K562 (cell line): Measurements from ENCODE around the gene C1orf50. TPM values are rescaled to one million over a fixed set of nuclear protein-coding genes. Genes with fewer than 3 reads are reported as not detected.

Experiments used
- ATAC-seq: fragments of 200-7000 bp; cut with Tn5 transposase; 3 replicates; pipeline ENCODE4 v1.9.1; 2020; ENCODE audit warnings: moderate library complexity
- BruUV-seq: library from RNA; stranded (reverse); fragments of 400-500 nt; replicated peaks from 2 replicates; lab custom pipeline; 2021; lab: Mats Ljungman, UMichigan
- CTCF ChIA-PET: fragments of 300-600 bp; formaldehyde crosslinking; extraction: SDS; loops from one replicate; lab custom pipeline; 2021; ENCODE audit warnings: low intra/inter-chr PET ratio; lab: Yijun Ruan, JAX
- POLR2A ChIA-PET: fragments of 300-600, 350-650 bp; sonication (Branson Sonifier 250); formaldehyde crosslinking; extraction: SDS; loops from one replicate; lab custom pipeline; 2021; ENCODE audit warnings: antibody characterized with exemption, inconsistent platforms; lab: Yijun Ruan, JAX
- DNase-seq, 4 experiments: peaks; one replicate each; pipeline versions ENCODE4 v3.0.0 to v3.0.0-alpha.2; 2011 to 2018; ENCODE audit warnings: low spot score in 3 of 4, mixed read lengths in 3 of 4; ENCODE audit errors: extremely low read depth in 1 of 4
- FAIRE-seq: peaks from 2 replicates; lab custom pipeline; 2011; peaks lifted over from hg19 to GRCh38; lab: Jason Lieb, UNC
- H2AFZ ChIP-seq: 2 replicates; pipeline ENCODE4 v1.6.0; 2011; ENCODE audit warnings: low read depth, low read length, control low read depth, inconsistent platforms
- H3K27ac ChIP-seq: fragments of 200-600 bp; 3 replicates; pipeline ENCODE4 v1.8.0; 2011; ENCODE audit warnings: low read depth, mild to moderate bottlenecking, control low read depth, inconsistent platforms, low read length, moderate library complexity, mixed read lengths; ENCODE audit errors: extremely low read depth
- H3K27me3 ChIP-seq, 2 experiments: fragments of 300-600 bp in 1 of 2; 2 replicates in 1 of 2; 3 replicates in 1 of 2; pipeline versions ENCODE4 v1.6.0 to v1.8.0; 2011; ENCODE audit warnings: inconsistent platforms in 2 of 2, low read length in 2 of 2, mild to moderate bottlenecking in 1 of 2, mixed read lengths in 1 of 2, moderate library complexity in 1 of 2; ENCODE audit not compliant: control insufficient read depth in 2 of 2, insufficient read depth in 2 of 2
- H3K36me3 ChIP-seq: fragments of 300-600 bp; 3 replicates; pipeline ENCODE4 v1.8.0; 2011; ENCODE audit warnings: mild to moderate bottlenecking, low read length, inconsistent platforms; ENCODE audit not compliant: control insufficient read depth, insufficient read depth
- H3K4me1 ChIP-seq, 2 experiments: fragments of 200-600 bp in 1 of 2; replicated peaks in 1 of 2; 2 replicates in 1 of 2; 3 replicates in 1 of 2; pipeline versions ENCODE4 v1.5.1 to v1.8.0; 2011; ENCODE audit warnings: inconsistent platforms in 2 of 2, low read length in 2 of 2, mild to moderate bottlenecking in 1 of 2, mixed read lengths in 1 of 2, moderate library complexity in 1 of 2; ENCODE audit not compliant: control insufficient read depth in 2 of 2, insufficient read depth in 2 of 2
- H3K4me2 ChIP-seq: 2 replicates; pipeline ENCODE4 v1.6.1; 2011; ENCODE audit warnings: low read length, control low read depth, inconsistent platforms, mixed read lengths; ENCODE audit not compliant: insufficient read depth
- H3K4me3 ChIP-seq: fragments of 200-600 bp; sonication (generic), shearing (Covaris generic); 2 replicates; pipeline ENCODE4 v1.5.1; 2016; ENCODE audit warnings: control low read depth, inconsistent platforms
- H3K79me2 ChIP-seq: fragments of 200-600 bp; 3 replicates; pipeline ENCODE4 v1.8.0; 2011; ENCODE audit warnings: low read length, inconsistent platforms; ENCODE audit not compliant: control insufficient read depth, insufficient read depth
- H3K9ac ChIP-seq, 2 experiments: 2 replicates each; pipeline versions ENCODE4 v1.6.0 to v1.6.1; 2011; ENCODE audit warnings: low read depth in 2 of 2, low read length in 2 of 2, control low read depth in 1 of 2, inconsistent platforms in 1 of 2, mild to moderate bottlenecking in 1 of 2, mixed read lengths in 1 of 2; ENCODE audit not compliant: insufficient read depth in 1 of 2
- H3K9me1 ChIP-seq: one replicate; pipeline ENCODE4 v1.6.0; 2011; ENCODE audit warnings: inconsistent platforms, mild to moderate bottlenecking, low read length, moderate library complexity; ENCODE audit not compliant: control insufficient read depth, insufficient read depth
- H3K9me3 ChIP-seq: replicated peaks from 2 replicates; pipeline ENCODE4 v1.5.1; 2011; ENCODE audit warnings: low read depth, low read length, inconsistent platforms; ENCODE audit not compliant: control insufficient read depth, insufficient read depth
- H4K20me1 ChIP-seq: replicated peaks from 2 replicates; pipeline ENCODE4 v1.6.1; 2011; ENCODE audit warnings: low read length, inconsistent platforms, mixed read lengths; ENCODE audit not compliant: control insufficient read depth, insufficient read depth
- WGBS: fragments of 100-300 bp; shearing (Covaris generic); methylation state at CpG from one replicate; pipeline ENCODE4 v1.1.6; 2016; ENCODE audit warnings: low coverage, mixed read lengths; ENCODE audit not compliant: insufficient coverage; ENCODE audit errors: missing lambda C conversion rate; 5-methylcytosine and 5-hydroxymethylcytosine counted together
- in situ Hi-C: fragments of 300-500 bp; cut with MboI; formaldehyde crosslinking; loops from 4 replicates; pipeline ENCODE4 v1.15.0; 2018; ENCODE audit warnings: inconsistent platforms, mixed read lengths
- intact Hi-C: fragments of 100-400 bp; cut with micrococcal nuclease; formaldehyde crosslinking; loops from 2 replicates; pipeline ENCODE4 v1.14.2; 2022
- polyA plus RNA-seq, 8 experiments: library from polyadenylated mRNA; depleted of rRNA in 4 of 8; stranded (reverse) in 5 of 8; unstranded in 3 of 8; fragments of >200 nt; fragmentation: Nextera tagmentation in 2 of 8; fragmentation: Illumina TruSeq in 1 of 8; extraction: Ambion mirVana in 2 of 8; extraction: Trizol in 1 of 8; gene quantifications; 2 replicates each; pipeline versions ENCODE4 v1.2.1 to v1.2.3, GENCODE V29; 2011 to 2014; ENCODE audit warnings: inconsistent platforms in 1 of 8, missing spikeins in 1 of 8
- total RNA-seq, 7 experiments: library from RNA; depleted of rRNA in 6 of 7; stranded (reverse); fragments of >200 nt in 6 of 7; fragmentation: Illumina TruSeq in 2 of 7; extraction: Trizol in 2 of 7; gene quantifications; 2 replicates each; pipeline versions ENCODE4 v1.2.1 to v1.2.3, GENCODE V29; 2011 to 2021; ENCODE audit warnings: low replicate concordance in 1 of 7
- TF ChIP-seq, protein P1 (sequence below): fragments of 450-650 bp; formaldehyde crosslinking; IDR thresholded peaks from 2 replicates; pipeline ENCODE4 v1.4.0; 2022; ENCODE audit warnings: missing genetic modification characterization
- TF ChIP-seq, protein P2 (sequence below), 3 experiments: IDR thresholded peaks in 2 of 3; conservative IDR thresholded peaks in 1 of 3; 2 replicates each; pipeline ENCODE4 v1.5.1; 2011 to 2012; ENCODE audit warnings: low read length in 3 of 3, mild to moderate bottlenecking in 3 of 3, control low read depth in 2 of 3, improper control_type of control experiment in 1 of 3, inconsistent platforms in 1 of 3, low read depth in 1 of 3, mixed read lengths in 1 of 3, moderate library complexity in 1 of 3; ENCODE audit not compliant: insufficient read depth in 2 of 3

C1orf50 gene
- total and polyA plus RNA-seq, 9 of the 15 experiments (the other 6 are each of a cell fraction or from before 2014, with no cell fraction given) = 0.55 to 13.9 (median 5.2) TPM

DNA sequence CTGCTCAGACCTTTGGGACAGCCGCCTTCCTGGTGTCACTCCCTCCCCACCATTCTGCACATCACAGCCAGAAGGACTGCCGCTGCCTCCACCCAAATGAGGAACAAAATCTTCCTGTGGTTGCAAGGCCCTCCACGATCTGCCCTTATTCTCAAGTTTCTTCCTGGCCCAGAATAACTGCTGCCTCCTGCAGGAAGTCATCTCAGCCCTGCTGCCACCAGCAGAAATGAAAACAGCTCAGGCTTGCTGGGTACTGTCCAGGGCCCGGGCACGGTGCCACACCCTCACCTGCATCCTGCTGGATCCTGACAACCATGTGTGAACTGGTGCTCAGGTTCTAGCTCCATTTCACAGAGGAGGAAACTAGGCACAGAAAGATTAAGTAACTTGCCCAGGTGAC lies 29.8 kb upstream of the C1orf50 start:
- 4% methylated on average over 5 of the region's 5 CpGs for WGBS
- in situ Hi-C loops = loop anchor here (25.0 kb wide), 1 partner anchor 150 kb away; no protein-coding TSS in a partner anchor
- Histone ChIP-seq H3K4me3 (no peak overlapping the region), H2AFZ (no peak overlapping the region), H4K20me1 (peaks cover 5% of the 10 kb centered on the region; the same call in 1 of the 2 replicates), H3K9ac (no peak overlapping the region), H3K4me1 (peaks cover 0 to 45% of the 10 kb centered on the region in 2 experiments; a peak in 3 of 5 replicates), H3K79me2 (no peaks in the 10 kb centered on the region), H3K27ac (no peak overlapping the region), H3K36me3 (no peaks in the 10 kb centered on the region), H3K9me1 (peaks cover 5% of the 10 kb centered on the region), H3K27me3 (peaks cover 7 to 45% of the 10 kb centered on the region in 2 experiments; a peak in 4 of 5 replicates), H3K9me3 (no peaks in the 10 kb centered on the region), H3K4me2 (no peak overlapping the region)
- CTCF ChIA-PET = interaction anchor here (0.6 kb wide), 1 partner anchor 168 kb away, joined by 3 read pairs; no protein-coding TSS in a partner anchor
- intact Hi-C loops = loop anchor here (10.0 kb wide), 2 partner anchors 392 to 592 kb away; no protein-coding TSS in a partner anchor
- FAIRE-seq = no peak
- TF ChIP-seq, protein P1, sequence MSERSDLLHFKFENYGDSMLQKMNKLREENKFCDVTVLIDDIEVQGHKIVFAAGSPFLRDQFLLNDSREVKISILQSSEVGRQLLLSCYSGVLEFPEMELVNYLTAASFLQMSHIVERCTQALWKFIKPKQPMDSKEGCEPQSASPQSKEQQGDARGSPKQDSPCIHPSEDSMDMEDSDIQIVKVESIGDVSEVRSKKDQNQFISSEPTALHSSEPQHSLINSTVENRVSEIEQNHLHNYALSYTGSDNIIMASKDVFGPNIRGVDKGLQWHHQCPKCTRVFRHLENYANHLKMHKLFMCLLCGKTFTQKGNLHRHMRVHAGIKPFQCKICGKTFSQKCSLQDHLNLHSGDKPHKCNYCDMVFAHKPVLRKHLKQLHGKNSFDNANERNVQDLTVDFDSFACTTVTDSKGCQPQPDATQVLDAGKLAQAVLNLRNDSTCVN = no peak
- TF ChIP-seq, protein P2, sequence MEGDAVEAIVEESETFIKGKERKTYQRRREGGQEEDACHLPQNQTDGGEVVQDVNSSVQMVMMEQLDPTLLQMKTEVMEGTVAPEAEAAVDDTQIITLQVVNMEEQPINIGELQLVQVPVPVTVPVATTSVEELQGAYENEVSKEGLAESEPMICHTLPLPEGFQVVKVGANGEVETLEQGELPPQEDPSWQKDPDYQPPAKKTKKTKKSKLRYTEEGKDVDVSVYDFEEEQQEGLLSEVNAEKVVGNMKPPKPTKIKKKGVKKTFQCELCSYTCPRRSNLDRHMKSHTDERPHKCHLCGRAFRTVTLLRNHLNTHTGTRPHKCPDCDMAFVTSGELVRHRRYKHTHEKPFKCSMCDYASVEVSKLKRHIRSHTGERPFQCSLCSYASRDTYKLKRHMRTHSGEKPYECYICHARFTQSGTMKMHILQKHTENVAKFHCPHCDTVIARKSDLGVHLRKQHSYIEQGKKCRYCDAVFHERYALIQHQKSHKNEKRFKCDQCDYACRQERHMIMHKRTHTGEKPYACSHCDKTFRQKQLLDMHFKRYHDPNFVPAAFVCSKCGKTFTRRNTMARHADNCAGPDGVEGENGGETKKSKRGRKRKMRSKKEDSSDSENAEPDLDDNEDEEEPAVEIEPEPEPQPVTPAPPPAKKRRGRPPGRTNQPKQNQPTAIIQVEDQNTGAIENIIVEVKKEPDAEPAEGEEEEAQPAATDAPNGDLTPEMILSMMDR (IDR thresholded peaks at IDR 0.05 in 2 of 3, conservative IDR thresholded peaks at IDR 0.05 in 1 of 3; ENCODE audit: insufficient read depth in 2 of 3, low read depth in 1 of 3, low read length in 3 of 3) = peak in 1 of 3 experiments; percentile 16; a peak in 2 of 6 replicates
- ATAC-seq = no peak
- POLR2A ChIA-PET = interaction anchor here (0.6 to 2.0 kb wide), 3 partner anchors 8 to 1060 kb away, joined by 3 to 14 read pairs (median 4); no protein-coding TSS in a partner anchor
- DNase-seq = no peak
- no TSS peak for BruUV-seq
